HCT116 (cell line): ENCODE data around the gene HK3. TPM values are rescaled to one million over a fixed set of nuclear protein-coding genes. Genes with fewer than 3 reads are reported as not detected.

Experiments used
- ATAC-seq: fragments of 200-7000 bp; cut with Tn5 transposase; 2 replicates; pipeline ENCODE4 v1.9.1; 2020; ENCODE audit warnings: mild to moderate bottlenecking, moderate library complexity
- BruUV-seq: library from RNA; stranded (reverse); fragments of 400-500 nt; replicated peaks from 2 replicates; lab custom pipeline; 2021; lab: Mats Ljungman, UMichigan
- CTCF ChIA-PET: fragments of 300-600 bp; sonication (Branson Sonifier 250); formaldehyde crosslinking; loops from one replicate; lab custom pipeline; 2021; ENCODE audit warnings: antibody characterized with exemption; lab: Charles Lee
- POLR2A ChIA-PET: fragments of 300-600, 350-600 bp; sonication (Branson Sonifier 250); formaldehyde crosslinking; loops from one replicate; lab custom pipeline; 2021; ENCODE audit warnings: antibody characterized with exemption; lab: Charles Lee
- RAD21 ChIA-PET, 2 experiments: fragments of 300-600 bp; sonication (Branson Sonifier 250); formaldehyde crosslinking; loops; one replicate each; lab custom pipeline; 2023; ENCODE audit warnings: low total read pairs in 2 of 2; ENCODE audit not compliant: uncharacterized antibody in 2 of 2, unreplicated experiment in 2 of 2, low non-redundant PET in 1 of 2; lab: Charles Lee
- DNase-seq: peaks from one replicate; pipeline ENCODE4 v3.0.0-alpha.2; 2010; ENCODE audit warnings: low read depth, low spot score
- H2AFZ ChIP-seq: fragments of 200-600 bp; shearing (Covaris generic), sonication (generic); 2 replicates; pipeline ENCODE4 v1.6.1; 2017; ENCODE audit warnings: low read depth, mixed run types, mixed read lengths, antibody characterized with exemption, low read length; ENCODE audit not compliant: poor library complexity, severe bottlenecking
- H3K27ac ChIP-seq: 2 replicates; pipeline ENCODE4 v1.5.1; 2012; ENCODE audit warnings: low read depth, low read length
- H3K27me3 ChIP-seq: fragments of 200-600 bp; sonication (generic); 2 replicates; pipeline ENCODE4 v1.6.1; 2016; ENCODE audit warnings: mixed run types, low read length, mixed read lengths; ENCODE audit not compliant: insufficient read depth
- H3K36me3 ChIP-seq, 2 experiments: fragments of 200-500 bp in 1 of 2; fragments of 200-600 bp in 1 of 2; sonication (Bioruptor generic) in 1 of 2; sonication (generic) in 1 of 2; 2 replicates each; pipeline versions ENCODE4 v1.5.1 to v1.6.1; 2014 to 2016; ENCODE audit warnings: low read length in 2 of 2, inconsistent platforms in 1 of 2, mixed read lengths in 1 of 2, mixed run types in 1 of 2; ENCODE audit not compliant: insufficient read depth in 2 of 2, control insufficient read depth in 1 of 2
- H3K4me1 ChIP-seq, 2 experiments: fragments of 200-600 bp in 1 of 2; sonication (generic) in 1 of 2; 2 replicates each; pipeline versions ENCODE4 v1.5.1 to v1.6.1; 2012 to 2017; ENCODE audit warnings: low read length in 2 of 2, inconsistent platforms in 1 of 2, mild to moderate bottlenecking in 1 of 2, mixed read lengths in 1 of 2, mixed run types in 1 of 2, moderate library complexity in 1 of 2; ENCODE audit not compliant: insufficient read depth in 2 of 2, control insufficient read depth in 1 of 2
- H3K4me2 ChIP-seq: fragments of 200-600 bp; sonication (generic); 2 replicates; pipeline ENCODE4 v1.6.1; 2017; ENCODE audit warnings: mixed run types, low read length, mixed read lengths
- H3K4me3 ChIP-seq, 2 experiments: fragments of 200-600 bp in 1 of 2; sonication (generic) in 1 of 2; replicated peaks in 1 of 2; 2 replicates each; pipeline ENCODE4 v1.5.1; 2011 to 2016; ENCODE audit warnings: low read length in 2 of 2, control low read depth in 1 of 2, low read depth in 1 of 2, mild to moderate bottlenecking in 1 of 2, mixed read lengths in 1 of 2, mixed run types in 1 of 2
- H3K79me2 ChIP-seq: fragments of 200-600 bp; sonication (generic); 2 replicates; pipeline ENCODE4 v1.6.1; 2017; ENCODE audit warnings: mild to moderate bottlenecking, mixed run types, low read length, moderate library complexity, mixed read lengths; ENCODE audit not compliant: insufficient read depth
- H3K9ac ChIP-seq: fragments of 200-600 bp; sonication (generic); 2 replicates; pipeline ENCODE4 v1.6.1; 2016; ENCODE audit warnings: low read length, mixed read lengths
- H3K9me2 ChIP-seq: fragments of 200-600 bp; sonication (generic), shearing (Covaris generic); 2 replicates; pipeline ENCODE4 v1.6.1; 2017; ENCODE audit warnings: mixed run types, mild to moderate bottlenecking, moderate library complexity; ENCODE audit not compliant: insufficient read depth
- H3K9me3 ChIP-seq, 2 experiments: fragments of 200-500 bp in 1 of 2; fragments of 200-600 bp in 1 of 2; sonication (Bioruptor generic) in 1 of 2; sonication (generic) in 1 of 2; 2 replicates each; pipeline ENCODE4 v1.6.1; 2014 to 2017; ENCODE audit warnings: low read length in 2 of 2, mixed read lengths in 2 of 2, inconsistent platforms in 1 of 2, low read depth in 1 of 2, mild to moderate bottlenecking in 1 of 2, mixed run types in 1 of 2, moderate library complexity in 1 of 2; ENCODE audit not compliant: control insufficient read depth in 1 of 2, insufficient read depth in 1 of 2
- H4K20me1 ChIP-seq: fragments of 200-600 bp; sonication (generic), shearing (Covaris generic); 2 replicates; pipeline ENCODE4 v1.6.1; 2017; ENCODE audit warnings: mixed run types, mild to moderate bottlenecking, moderate library complexity; ENCODE audit not compliant: insufficient read depth
- CEBPB ChIP-seq: IDR thresholded peaks from 2 replicates; pipeline ENCODE4 v1.6.1; 2012; ENCODE audit warnings: low read depth
- EGR1 ChIP-seq: IDR thresholded peaks from 2 replicates; pipeline ENCODE4 v1.6.1; 2012; ENCODE audit warnings: low read depth
- EZH2 ChIP-seq: fragments of 200-600 bp; sonication (generic); IDR thresholded peaks from 2 replicates; pipeline ENCODE4 v1.6.1; 2017; ENCODE audit warnings: antibody characterized with exemption, mixed run types
- FOSL1 ChIP-seq: IDR thresholded peaks from 2 replicates; pipeline ENCODE4 v1.6.1; 2012; ENCODE audit warnings: low read depth
- JUND ChIP-seq: IDR thresholded peaks from 2 replicates; pipeline ENCODE4 v1.6.1; 2012
- POLR2AphosphoS5 ChIP-seq: IDR thresholded peaks from 2 replicates; pipeline ENCODE4 v1.6.1; 2011; ENCODE audit warnings: mild to moderate bottlenecking, low read depth, low read length, moderate library complexity
- RAD21 ChIP-seq: IDR thresholded peaks from 2 replicates; pipeline ENCODE4 v1.6.1; 2012; ENCODE audit warnings: low read depth, mild to moderate bottlenecking
- SIN3A ChIP-seq: IDR thresholded peaks from 2 replicates; pipeline ENCODE4 v1.6.1; 2012; ENCODE audit warnings: low read depth
- SRF ChIP-seq: IDR thresholded peaks from 2 replicates; pipeline ENCODE4 v1.6.1; 2012; ENCODE audit warnings: low read depth
- intact Hi-C: fragments of 100-400 bp; cut with micrococcal nuclease; formaldehyde crosslinking; loops from 2 replicates; pipeline ENCODE4 v1.10.0; 2022
- total RNA-seq: library from RNA; stranded (reverse); gene quantifications from one replicate; pipeline ENCODE4 v1.2.1, GENCODE V29; 2021; ENCODE audit not compliant: unreplicated experiment
- TF ChIP-seq, protein P1 (sequence below): IDR thresholded peaks from 2 replicates; pipeline ENCODE4 v1.6.1; 2012
- TF ChIP-seq, protein P2 (sequence below): IDR thresholded peaks from 2 replicates; pipeline ENCODE4 v1.6.1; 2011; ENCODE audit warnings: mild to moderate bottlenecking, low read length, moderate library complexity; ENCODE audit not compliant: insufficient replicate concordance; ENCODE audit errors: extremely low read depth
- TF ChIP-seq, protein P3 (sequence below), 3 experiments: fragments of 200-600 bp in 1 of 3; sonication (generic) in 1 of 3; IDR thresholded peaks in 2 of 3; conservative IDR thresholded peaks in 1 of 3; 2 replicates each; pipeline ENCODE4 v1.5.1; 2012 to 2017; ENCODE audit warnings: low read depth in 2 of 3, low read length in 2 of 3, antibody characterized with exemption in 1 of 3, borderline replicate concordance in 1 of 3, control low read depth in 1 of 3, mild to moderate bottlenecking in 1 of 3, mixed read lengths in 1 of 3, mixed run types in 1 of 3, moderate library complexity in 1 of 3; ENCODE audit not compliant: insufficient read depth in 1 of 3

The HK3 gene
- total RNA-seq, 1 experiment from 2014 or later: 0.30 TPM

DNA sequence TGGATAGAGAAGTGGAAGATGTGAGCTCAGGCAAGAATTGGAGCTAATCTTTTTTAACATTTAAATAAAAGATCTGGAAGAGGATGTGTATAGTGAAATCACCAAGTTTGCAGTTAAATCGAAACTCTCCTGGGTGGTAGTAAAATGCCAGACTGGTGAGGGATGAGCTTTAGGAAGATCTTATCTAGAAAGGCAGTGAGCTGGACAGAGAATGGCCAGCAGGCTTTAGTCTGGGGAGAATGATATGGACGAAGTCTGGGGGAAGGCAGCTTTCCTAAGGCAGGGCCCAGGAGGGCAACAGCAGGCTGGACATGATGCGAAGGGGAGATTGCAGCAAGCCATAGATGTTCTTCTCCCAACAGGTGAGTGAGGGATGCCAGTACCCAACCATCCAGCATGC is 63.2 kb downstream of the HK3 start:
- Histone ChIP-seq H3K4me1 (no peaks in the 10 kb centered on the region), H3K27ac (no peak overlapping the region), H3K9me2 (no peaks in the 10 kb centered on the region), H3K36me3 (no peaks in the 10 kb centered on the region), H4K20me1 (no peaks in the 10 kb centered on the region), H2AFZ (no peak overlapping the region), H3K9me3 (no peaks in the 10 kb centered on the region), H3K27me3 (no peaks in the 10 kb centered on the region), H3K4me3 (no peak overlapping the region), H3K4me2 (no peak overlapping the region), H3K79me2 (no peaks in the 10 kb centered on the region), H3K9ac (no peak overlapping the region)
- no peak for TF ChIP-seq EGR1
- TF ChIP-seq CEBPB: no peak
- TF ChIP-seq SIN3A: no peak
- TF ChIP-seq SRF: no peak
- TF ChIP-seq, protein P1, sequence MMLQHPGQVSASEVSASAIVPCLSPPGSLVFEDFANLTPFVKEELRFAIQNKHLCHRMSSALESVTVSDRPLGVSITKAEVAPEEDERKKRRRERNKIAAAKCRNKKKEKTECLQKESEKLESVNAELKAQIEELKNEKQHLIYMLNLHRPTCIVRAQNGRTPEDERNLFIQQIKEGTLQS: no peak
- no peak for TF ChIP-seq JUND
- TF ChIP-seq, protein P2, sequence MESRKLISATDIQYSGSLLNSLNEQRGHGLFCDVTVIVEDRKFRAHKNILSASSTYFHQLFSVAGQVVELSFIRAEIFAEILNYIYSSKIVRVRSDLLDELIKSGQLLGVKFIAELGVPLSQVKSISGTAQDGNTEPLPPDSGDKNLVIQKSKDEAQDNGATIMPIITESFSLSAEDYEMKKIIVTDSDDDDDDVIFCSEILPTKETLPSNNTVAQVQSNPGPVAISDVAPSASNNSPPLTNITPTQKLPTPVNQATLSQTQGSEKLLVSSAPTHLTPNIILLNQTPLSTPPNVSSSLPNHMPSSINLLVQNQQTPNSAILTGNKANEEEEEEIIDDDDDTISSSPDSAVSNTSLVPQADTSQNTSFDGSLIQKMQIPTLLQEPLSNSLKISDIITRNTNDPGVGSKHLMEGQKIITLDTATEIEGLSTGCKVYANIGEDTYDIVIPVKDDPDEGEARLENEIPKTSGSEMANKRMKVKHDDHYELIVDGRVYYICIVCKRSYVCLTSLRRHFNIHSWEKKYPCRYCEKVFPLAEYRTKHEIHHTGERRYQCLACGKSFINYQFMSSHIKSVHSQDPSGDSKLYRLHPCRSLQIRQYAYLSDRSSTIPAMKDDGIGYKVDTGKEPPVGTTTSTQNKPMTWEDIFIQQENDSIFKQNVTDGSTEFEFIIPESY: no peak
- no peak for TF ChIP-seq FOSL1
- TF ChIP-seq, protein P3, sequence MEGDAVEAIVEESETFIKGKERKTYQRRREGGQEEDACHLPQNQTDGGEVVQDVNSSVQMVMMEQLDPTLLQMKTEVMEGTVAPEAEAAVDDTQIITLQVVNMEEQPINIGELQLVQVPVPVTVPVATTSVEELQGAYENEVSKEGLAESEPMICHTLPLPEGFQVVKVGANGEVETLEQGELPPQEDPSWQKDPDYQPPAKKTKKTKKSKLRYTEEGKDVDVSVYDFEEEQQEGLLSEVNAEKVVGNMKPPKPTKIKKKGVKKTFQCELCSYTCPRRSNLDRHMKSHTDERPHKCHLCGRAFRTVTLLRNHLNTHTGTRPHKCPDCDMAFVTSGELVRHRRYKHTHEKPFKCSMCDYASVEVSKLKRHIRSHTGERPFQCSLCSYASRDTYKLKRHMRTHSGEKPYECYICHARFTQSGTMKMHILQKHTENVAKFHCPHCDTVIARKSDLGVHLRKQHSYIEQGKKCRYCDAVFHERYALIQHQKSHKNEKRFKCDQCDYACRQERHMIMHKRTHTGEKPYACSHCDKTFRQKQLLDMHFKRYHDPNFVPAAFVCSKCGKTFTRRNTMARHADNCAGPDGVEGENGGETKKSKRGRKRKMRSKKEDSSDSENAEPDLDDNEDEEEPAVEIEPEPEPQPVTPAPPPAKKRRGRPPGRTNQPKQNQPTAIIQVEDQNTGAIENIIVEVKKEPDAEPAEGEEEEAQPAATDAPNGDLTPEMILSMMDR (IDR thresholded peaks at IDR 0.05 in 2 of 3, conservative IDR thresholded peaks at IDR 0.05 in 1 of 3; ENCODE audit: borderline replicate concordance in 1 of 3, insufficient read depth in 1 of 3, low read depth in 2 of 3, low read length in 2 of 3): no peak
- TF ChIP-seq POLR2AphosphoS5: no peak
- TF ChIP-seq RAD21: no peak
- TF ChIP-seq EZH2: no peak
- ATAC-seq (no peak), DNase-seq (no peak)
- no TSS peak for BruUV-seq
- CTCF ChIA-PET: interaction anchor here (1.1 kb wide), 1 partner anchor 13 kb away, joined by 3 read pairs; no protein-coding TSS in a partner anchor
- RAD21 ChIA-PET: no interaction called here
- intact Hi-C loops: no loop called here
- POLR2A ChIA-PET: no interaction called here
